ENCODE measurements around the gene PDK2. TPM values are rescaled to one million over a fixed set of nuclear protein-coding genes. Genes with fewer than 3 reads are reported as not detected.
"Not testable (repeated sequence)": the region's sequence is repeated elsewhere in the genome, so short reads cannot be mapped to it uniquely, and the experiment has no call there.

The PDK2 gene
- total RNA-seq, 2 donors from 2014 or later = 47.1 to 79.5 TPM

DNA sequence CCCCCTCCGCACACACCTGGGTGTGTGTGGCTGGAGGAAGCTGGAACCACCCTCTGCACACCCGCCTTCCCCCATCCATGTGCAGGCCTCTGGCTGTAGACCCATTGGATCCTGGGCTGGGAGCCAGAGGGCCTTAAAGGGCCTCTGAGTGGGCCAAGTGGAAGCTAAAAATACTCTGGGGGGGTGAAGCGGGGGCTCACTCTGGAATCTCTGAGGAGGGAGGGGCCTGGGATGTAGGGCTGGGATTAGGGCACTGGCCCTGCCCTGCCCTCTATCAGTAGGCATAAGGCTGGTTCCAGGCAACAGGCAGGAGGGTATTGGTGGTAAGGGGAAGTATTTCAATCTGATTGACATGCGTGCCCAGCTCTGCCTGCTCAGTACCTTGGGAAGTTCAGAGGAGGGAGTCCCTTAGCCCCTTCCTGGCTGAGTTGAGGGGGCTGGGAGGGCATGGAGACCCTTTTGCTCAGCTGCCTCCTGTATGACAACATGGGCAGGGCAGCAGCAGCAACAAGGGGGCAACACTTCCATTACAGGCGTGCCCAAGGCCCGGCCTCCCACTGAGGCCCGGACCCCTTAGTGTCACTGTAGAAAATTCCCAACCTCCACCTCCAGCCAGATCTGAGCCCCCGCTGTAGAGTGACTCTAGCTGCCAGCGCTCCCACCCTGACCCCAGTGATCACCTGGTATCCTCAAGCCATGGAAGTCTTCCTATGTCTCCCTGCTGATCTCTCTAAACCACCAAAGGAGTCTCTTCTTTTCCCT is 34.0 kb upstream of the PDK2 start:
- peak overlapping the region in 1 of 2 donors; percentile 5 for H3K4me3 ChIP-seq
- intact Hi-C loops (cut with DNase I) = loop anchor here (5.0 kb wide), 1 partner anchor 34 kb away; no protein-coding TSS in a partner anchor
- no peaks in the 10 kb centered on the region for H3K27me3 ChIP-seq (replicated peaks; ENCODE audit: insufficient read depth)
- H3K36me3 ChIP-seq = no peaks in the 10 kb centered on the region
- no peaks in the 10 kb centered on the region for H3K4me1 ChIP-seq (replicated peaks)
- peak overlapping the region; percentile 71 to 77 for H3K27ac ChIP-seq
- WGBS = 60% methylated on average over 9 of the region's 9 CpGs
- peak; percentile 70 for DNase-seq (ENCODE audit: low spot score)
- no peaks in the 10 kb centered on the region for H3K9me3 ChIP-seq
- TF ChIP-seq, protein P1, sequence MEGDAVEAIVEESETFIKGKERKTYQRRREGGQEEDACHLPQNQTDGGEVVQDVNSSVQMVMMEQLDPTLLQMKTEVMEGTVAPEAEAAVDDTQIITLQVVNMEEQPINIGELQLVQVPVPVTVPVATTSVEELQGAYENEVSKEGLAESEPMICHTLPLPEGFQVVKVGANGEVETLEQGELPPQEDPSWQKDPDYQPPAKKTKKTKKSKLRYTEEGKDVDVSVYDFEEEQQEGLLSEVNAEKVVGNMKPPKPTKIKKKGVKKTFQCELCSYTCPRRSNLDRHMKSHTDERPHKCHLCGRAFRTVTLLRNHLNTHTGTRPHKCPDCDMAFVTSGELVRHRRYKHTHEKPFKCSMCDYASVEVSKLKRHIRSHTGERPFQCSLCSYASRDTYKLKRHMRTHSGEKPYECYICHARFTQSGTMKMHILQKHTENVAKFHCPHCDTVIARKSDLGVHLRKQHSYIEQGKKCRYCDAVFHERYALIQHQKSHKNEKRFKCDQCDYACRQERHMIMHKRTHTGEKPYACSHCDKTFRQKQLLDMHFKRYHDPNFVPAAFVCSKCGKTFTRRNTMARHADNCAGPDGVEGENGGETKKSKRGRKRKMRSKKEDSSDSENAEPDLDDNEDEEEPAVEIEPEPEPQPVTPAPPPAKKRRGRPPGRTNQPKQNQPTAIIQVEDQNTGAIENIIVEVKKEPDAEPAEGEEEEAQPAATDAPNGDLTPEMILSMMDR (IDR thresholded peaks at IDR 0.05) = no peak
- TF ChIP-seq POLR2AphosphoS5 (IDR thresholded peaks at IDR 0.05) = peak; percentile 76

DNA sequence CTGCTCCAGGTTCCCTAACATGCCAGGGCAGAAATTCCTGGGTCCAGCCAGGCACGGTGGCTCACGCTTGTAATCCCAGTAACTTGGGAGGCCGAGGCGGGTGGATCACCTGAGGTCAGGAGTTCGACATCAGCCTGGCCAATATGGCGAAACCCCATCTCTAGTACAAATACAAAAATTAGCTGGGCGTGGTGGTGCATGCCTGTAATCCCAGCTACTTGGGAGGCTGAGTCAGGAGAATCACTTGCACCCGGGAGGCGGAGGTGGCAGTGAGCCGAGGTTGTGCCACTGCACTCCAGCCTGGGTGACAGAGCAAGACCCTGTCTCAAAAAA is 33.5 kb upstream of the PDK2 start:
- intact Hi-C loops (cut with DNase I) = loop anchor here (5.0 kb wide), 1 partner anchor 34 kb away; no protein-coding TSS in a partner anchor
- H3K9me3 ChIP-seq; H3K27me3 ChIP-seq (replicated peaks; ENCODE audit: insufficient read depth); H3K36me3 ChIP-seq; H3K4me3 ChIP-seq; DNase-seq (ENCODE audit: low spot score); H3K4me1 ChIP-seq (replicated peaks): not testable (repeated sequence)
- WGBS = 77% methylated on average over 10 of the region's 10 CpGs
- peak overlapping the region; percentile 71 to 77 for H3K27ac ChIP-seq

DNA sequence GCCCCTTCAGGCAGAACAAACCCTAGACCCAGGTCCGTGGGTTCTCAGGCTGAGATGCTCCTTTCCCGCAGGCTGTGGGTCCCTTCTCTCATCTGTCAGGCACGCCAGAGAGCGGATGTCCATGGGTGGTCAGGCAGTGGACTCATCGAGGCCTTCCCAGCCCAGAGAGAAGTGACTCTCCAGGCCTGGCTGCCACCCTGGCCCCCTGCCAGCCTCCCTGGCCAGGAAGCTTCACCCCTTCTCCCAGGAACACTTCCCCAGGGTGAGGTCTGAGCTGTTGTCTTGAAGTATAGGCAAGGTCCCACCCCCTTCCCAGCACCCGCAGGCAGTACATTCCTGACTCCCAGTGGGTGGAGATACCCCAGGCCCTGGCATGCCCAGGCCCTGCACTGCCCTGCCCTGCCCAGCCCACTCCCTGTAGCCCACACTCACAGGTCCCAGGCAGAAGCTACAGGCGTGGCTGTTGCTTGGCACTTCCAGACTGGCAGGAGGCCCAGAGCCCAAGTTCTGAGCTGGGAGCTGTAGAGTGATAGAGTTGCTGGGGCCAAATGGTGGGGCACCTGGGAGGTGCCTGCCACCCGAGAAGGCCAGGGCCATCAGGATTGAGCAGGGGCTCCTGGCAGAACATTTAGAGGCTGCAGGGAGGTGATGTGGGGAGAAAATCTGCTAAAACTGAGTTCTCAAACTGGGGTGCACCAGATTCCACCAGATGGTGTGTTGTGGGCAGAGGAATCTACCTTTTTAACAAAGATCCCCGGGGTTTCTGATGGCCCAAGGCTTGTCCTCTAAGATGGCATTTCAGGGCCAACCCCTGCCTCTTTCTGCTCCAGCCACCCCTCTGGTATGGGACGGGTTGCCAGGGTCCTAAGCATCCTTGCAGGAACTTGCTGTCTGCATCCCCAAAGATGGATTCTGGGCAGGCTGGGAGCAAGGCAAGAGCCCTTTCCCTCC is 32.6 kb upstream of the PDK2 start:
- no peaks in the 10 kb centered on the region for H3K4me1 ChIP-seq (replicated peaks)

DNA sequence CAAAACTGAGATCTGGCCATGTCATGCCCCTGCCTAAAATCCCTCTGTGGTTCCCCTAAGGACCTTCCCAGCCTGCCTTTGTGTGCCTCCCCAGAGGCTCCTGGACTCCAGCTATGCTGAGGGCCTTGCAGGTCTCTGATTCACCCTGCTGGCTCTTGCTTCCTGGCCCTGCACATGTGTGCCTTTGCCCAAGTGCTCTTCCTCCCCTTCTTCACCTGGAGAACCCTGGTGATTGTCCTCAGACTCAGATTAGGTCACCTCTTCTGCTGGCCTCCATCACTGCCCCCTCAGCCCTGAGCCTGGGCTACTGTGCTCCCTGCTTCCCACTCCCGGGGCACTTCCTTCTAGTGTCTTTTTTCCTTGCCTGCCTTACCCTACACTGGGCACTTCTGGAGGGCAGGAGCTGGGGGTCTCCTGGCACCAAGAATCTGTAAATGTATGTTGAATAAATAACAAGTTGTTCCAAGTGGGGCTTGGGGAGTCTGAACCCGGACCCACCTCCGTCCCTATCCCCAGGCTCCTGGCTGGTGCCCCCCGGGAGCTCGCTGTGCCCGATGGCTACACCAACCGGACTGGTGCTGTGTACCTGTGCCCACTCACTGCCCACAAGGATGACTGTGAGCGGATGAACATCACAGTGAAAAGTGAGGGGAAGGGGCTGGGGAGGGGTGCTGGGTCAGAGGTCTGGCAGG is 31.4 kb upstream of the PDK2 start:
- no peak for TF ChIP-seq POLR2AphosphoS5 (IDR thresholded peaks at IDR 0.05)
- Histone ChIP-seq H3K9me3 (no peaks in the 10 kb centered on the region), H3K27me3 (replicated peaks; ENCODE audit: insufficient read depth) (no peaks in the 10 kb centered on the region), H3K4me1 (replicated peaks) (no peaks in the 10 kb centered on the region), H3K36me3 (no peaks in the 10 kb centered on the region), H3K27ac (peak overlapping the region; percentile 71 to 77), H3K4me3 (no peak overlapping the region)
- 95% methylated on average over 8 of the region's 8 CpGs for WGBS
- DNase-seq (ENCODE audit: low spot score) = no peak
- intact Hi-C loops (cut with DNase I) = loop anchor here (5.0 kb wide), 1 partner anchor 36 kb away; no protein-coding TSS in a partner anchor

More for the DNA sequence above, 32.6 kb upstream of the PDK2 start:
- H3K36me3 ChIP-seq = no peaks in the 10 kb centered on the region
- no peak overlapping the region for H3K4me3 ChIP-seq
- H3K9me3 ChIP-seq = no peaks in the 10 kb centered on the region
- intact Hi-C loops (cut with DNase I) = loop anchor here (5.0 kb wide), 1 partner anchor 35 kb away; no protein-coding TSS in a partner anchor
- H3K27ac ChIP-seq = peak overlapping the region; percentile 71 to 77
- DNase-seq (ENCODE audit: low spot score) = peak; percentile 94
- TF ChIP-seq POLR2A (IDR thresholded peaks at IDR 0.05) = peak; percentile 63
- TF ChIP-seq, protein P1 (IDR thresholded peaks at IDR 0.05) = no peak
- TF ChIP-seq POLR2AphosphoS5 (IDR thresholded peaks at IDR 0.05) = peak; percentile 94
- H3K27me3 ChIP-seq (replicated peaks; ENCODE audit: insufficient read depth) = no peaks in the 10 kb centered on the region
- 34% methylated on average over 9 of the region's 10 CpGs for WGBS

DNA sequence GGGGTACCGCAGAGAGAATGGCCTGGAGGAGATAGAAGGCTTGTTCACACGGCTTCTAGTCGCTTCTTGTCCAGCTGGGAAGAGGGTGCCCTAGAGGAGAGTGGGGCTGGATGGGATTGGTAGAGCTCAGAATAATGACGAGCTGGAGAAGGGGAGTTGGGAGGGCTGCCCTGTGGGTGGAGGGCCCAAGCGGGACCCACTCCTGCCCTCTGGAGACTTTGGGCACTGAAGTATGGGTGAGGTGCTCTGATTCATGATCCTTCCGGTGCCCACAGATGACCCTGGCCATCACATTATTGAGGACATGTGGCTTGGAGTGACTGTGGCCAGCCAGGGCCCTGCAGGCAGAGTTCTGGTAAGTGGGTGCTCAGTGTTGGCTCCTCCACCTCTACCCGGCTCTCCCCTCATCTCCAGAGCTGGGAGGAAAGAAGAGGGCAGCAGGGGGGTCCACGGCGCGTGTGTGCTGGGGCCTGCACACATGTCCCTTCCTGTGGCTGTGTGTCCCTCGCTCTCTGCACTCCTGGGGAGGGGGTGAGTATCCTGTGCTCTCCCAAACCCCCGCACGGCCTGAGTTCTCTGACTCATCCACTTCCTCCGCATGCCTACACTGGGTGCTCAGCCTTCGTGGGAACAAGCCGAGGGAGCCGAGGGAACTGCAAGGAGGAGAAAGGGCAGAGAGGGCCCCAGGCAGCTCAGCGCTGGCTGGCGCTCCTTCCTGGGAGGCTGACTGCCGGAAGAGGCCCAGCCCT is 30.7 kb upstream of the PDK2 start:
- Histone ChIP-seq H3K4me1 (replicated peaks) (no peaks in the 10 kb centered on the region), H3K9me3 (no peaks in the 10 kb centered on the region), H3K4me3 (no peak overlapping the region), H3K27ac (peak overlapping the region; percentile 71 to 77), H3K36me3 (no peaks in the 10 kb centered on the region), H3K27me3 (replicated peaks; ENCODE audit: insufficient read depth) (no peaks in the 10 kb centered on the region)
- 43% methylated on average over 20 of the region's 20 CpGs for WGBS
- no peak for TF ChIP-seq POLR2AphosphoS5 (IDR thresholded peaks at IDR 0.05)
- TF ChIP-seq, protein P1 (IDR thresholded peaks at IDR 0.05) = peak in 1 of 4 experiments; percentile 4
- DNase-seq (ENCODE audit: low spot score) = peak; percentile 51
- intact Hi-C loops (cut with DNase I) = loop anchor here (5.0 kb wide), 1 partner anchor 37 kb away; no protein-coding TSS in a partner anchor
